ENCODE results near the gene TEX264. TPM values are rescaled to one million over a fixed set of nuclear protein-coding genes. Genes with fewer than 3 reads are reported as not detected.

TEX264 gene
- total RNA-seq, 1 experiment from 2014 or later = 11.8 TPM

DNA sequence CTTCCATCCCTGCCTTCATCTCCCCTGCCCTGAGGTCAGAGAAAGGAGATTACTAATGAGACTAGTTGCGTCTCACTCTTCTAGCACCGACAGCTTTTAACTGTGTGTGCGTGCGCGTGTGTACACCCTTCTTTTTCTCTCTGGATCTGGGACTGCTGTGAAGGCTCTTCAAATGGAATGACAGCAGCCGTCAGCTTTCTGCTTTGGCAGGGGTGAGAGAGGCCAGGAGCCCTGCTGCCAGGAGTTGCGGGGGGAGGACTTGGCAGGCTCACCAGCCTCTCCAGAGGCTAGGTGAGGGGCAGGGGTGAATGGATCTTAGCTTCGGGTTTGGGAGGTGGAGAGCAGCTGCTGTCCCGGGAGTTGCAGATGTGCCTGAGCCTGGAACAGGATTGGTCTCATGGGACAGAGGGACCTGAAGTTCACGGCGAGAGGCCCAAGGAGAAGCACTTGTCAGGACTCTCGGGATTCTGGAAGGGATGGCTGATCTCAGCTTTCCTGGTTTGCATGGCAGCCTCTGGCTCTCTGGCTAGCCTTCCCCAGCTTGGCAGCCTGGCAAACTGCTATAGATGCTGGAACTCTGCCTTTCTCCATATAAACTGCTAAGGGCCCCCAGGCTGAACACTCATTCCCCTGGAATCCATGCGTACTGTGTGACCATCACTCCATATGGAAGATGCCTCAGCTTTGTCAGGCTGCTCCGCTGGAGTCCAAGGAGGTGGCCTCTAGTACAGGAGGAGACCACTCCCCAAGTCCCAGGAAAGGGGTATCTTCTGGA is 16.6 kb downstream of the TEX264 start (continued):
- no peak for TF ChIP-seq PRRX2 (CRISPR knock-in tag; IDR thresholded peaks at IDR 0.05)
- no peak for TF ChIP-seq GTF2I (CRISPR knock-in tag; conservative IDR thresholded peaks at IDR 0.05)
- no peak for TF ChIP-seq MAX (CRISPR knock-in tag; IDR thresholded peaks at IDR 0.05)

GRCh38 chr3:51688206-51688600 is 17.2 kb downstream of the TEX264 start:
- no peak for TF ChIP-seq ZNF512 (CRISPR knock-in tag; IDR thresholded peaks at IDR 0.05; ENCODE audit: borderline replicate concordance)
- TF ChIP-seq FOXP4 (CRISPR knock-in tag; IDR thresholded peaks at IDR 0.05) = no peak
- TF ChIP-seq ATF1 (CRISPR knock-in tag; IDR thresholded peaks at IDR 0.05) = no peak
- no peak for TF ChIP-seq ZNF263 (CRISPR knock-in tag; IDR thresholded peaks at IDR 0.05; ENCODE audit: low read depth)
- no peak for TF ChIP-seq TEAD1 (CRISPR knock-in tag; IDR thresholded peaks at IDR 0.05)
- no peak for TF ChIP-seq MAX (CRISPR knock-in tag; IDR thresholded peaks at IDR 0.05)
- no peak for TF ChIP-seq ZNF317 (CRISPR knock-in tag; IDR thresholded peaks at IDR 0.05; ENCODE audit: borderline replicate concordance, low read depth)
- TF ChIP-seq TP53 (CRISPR knock-in tag; IDR thresholded peaks at IDR 0.05) = no peak
- TF ChIP-seq ATF6 (CRISPR knock-in tag; IDR thresholded peaks at IDR 0.05) = no peak
- TF ChIP-seq TEAD4 (CRISPR knock-in tag; IDR thresholded peaks at IDR 0.05) = no peak
- no peak for TF ChIP-seq PRDM15 (CRISPR knock-in tag; IDR thresholded peaks at IDR 0.05)
- no peak for TF ChIP-seq ESRRA (CRISPR knock-in tag; IDR thresholded peaks at IDR 0.05; ENCODE audit: borderline replicate concordance)
- no peak for TF ChIP-seq PRRX2 (CRISPR knock-in tag; IDR thresholded peaks at IDR 0.05)
- TF ChIP-seq, protein P1, sequence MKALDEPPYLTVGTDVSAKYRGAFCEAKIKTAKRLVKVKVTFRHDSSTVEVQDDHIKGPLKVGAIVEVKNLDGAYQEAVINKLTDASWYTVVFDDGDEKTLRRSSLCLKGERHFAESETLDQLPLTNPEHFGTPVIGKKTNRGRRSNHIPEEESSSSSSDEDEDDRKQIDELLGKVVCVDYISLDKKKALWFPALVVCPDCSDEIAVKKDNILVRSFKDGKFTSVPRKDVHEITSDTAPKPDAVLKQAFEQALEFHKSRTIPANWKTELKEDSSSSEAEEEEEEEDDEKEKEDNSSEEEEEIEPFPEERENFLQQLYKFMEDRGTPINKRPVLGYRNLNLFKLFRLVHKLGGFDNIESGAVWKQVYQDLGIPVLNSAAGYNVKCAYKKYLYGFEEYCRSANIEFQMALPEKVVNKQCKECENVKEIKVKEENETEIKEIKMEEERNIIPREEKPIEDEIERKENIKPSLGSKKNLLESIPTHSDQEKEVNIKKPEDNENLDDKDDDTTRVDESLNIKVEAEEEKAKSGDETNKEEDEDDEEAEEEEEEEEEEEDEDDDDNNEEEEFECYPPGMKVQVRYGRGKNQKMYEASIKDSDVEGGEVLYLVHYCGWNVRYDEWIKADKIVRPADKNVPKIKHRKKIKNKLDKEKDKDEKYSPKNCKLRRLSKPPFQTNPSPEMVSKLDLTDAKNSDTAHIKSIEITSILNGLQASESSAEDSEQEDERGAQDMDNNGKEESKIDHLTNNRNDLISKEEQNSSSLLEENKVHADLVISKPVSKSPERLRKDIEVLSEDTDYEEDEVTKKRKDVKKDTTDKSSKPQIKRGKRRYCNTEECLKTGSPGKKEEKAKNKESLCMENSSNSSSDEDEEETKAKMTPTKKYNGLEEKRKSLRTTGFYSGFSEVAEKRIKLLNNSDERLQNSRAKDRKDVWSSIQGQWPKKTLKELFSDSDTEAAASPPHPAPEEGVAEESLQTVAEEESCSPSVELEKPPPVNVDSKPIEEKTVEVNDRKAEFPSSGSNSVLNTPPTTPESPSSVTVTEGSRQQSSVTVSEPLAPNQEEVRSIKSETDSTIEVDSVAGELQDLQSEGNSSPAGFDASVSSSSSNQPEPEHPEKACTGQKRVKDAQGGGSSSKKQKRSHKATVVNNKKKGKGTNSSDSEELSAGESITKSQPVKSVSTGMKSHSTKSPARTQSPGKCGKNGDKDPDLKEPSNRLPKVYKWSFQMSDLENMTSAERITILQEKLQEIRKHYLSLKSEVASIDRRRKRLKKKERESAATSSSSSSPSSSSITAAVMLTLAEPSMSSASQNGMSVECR (CRISPR knock-in tag; IDR thresholded peaks at IDR 0.05; ENCODE audit: borderline replicate concordance) = no peak
- Mint-ChIP-seq H3K27ac (no peak overlapping the region; the same call in 1 of the 2 replicates), H3K4me1 (peaks cover 10% of the 10 kb centered on the region), H3K36me3 (no peaks in the 10 kb centered on the region), H3K27me3 (ENCODE audit: low read depth) (no peaks in the 10 kb centered on the region), H3K9me3 (no peaks in the 10 kb centered on the region), H3K4me3 (no peak overlapping the region)
- no peak for ATAC-seq
- CTCF ChIA-PET = interaction anchor here (0.6 to 1.6 kb wide), 2 partner anchors 19 to 188 kb away, joined by 4 to 5 read pairs; no protein-coding TSS in a partner anchor
- POLR2A ChIA-PET = no interaction called here
- no peak for DNase-seq (ENCODE audit: low spot score)

Measured in WTC11 (cell line).